Renal cortex interstitium (tissue), 11 donors: ENCODE measurements around the gene PLEKHB2. TPM values are rescaled to one million over a fixed set of nuclear protein-coding genes. Genes with fewer than 3 reads are reported as not detected.
"Not testable (repeated sequence)": the region's sequence is repeated elsewhere in the genome, so short reads cannot be mapped to it uniquely, and the experiment has no call there.

Experiments
- DNase-seq, 11 donors: peaks; one replicate each; pipeline ENCODE4 v3.0.0-alpha.2; 2013; ENCODE audit warnings: low read depth in 9 of 11, low spot score in 4 of 11; ENCODE audit errors: extremely low read depth in 1 of 11
- polyA plus RNA-seq, 3 donors: library from polyadenylated mRNA; unstranded; fragments of 120-200 nt; gene quantifications; one replicate each; pipeline ENCODE4 v1.2.1, GENCODE V29; 2013; ENCODE audit not compliant: insufficient read length in 3 of 3

Gene PLEKHB2
- polyA plus RNA-seq, 3 donors: 82.5 to 94.5 (median 89.5) TPM

GRCh38 chr2:131079931-131080330 is 25.2 kb upstream of the PLEKHB2 start:
- not testable (repeated sequence) for DNase-seq

DNA sequence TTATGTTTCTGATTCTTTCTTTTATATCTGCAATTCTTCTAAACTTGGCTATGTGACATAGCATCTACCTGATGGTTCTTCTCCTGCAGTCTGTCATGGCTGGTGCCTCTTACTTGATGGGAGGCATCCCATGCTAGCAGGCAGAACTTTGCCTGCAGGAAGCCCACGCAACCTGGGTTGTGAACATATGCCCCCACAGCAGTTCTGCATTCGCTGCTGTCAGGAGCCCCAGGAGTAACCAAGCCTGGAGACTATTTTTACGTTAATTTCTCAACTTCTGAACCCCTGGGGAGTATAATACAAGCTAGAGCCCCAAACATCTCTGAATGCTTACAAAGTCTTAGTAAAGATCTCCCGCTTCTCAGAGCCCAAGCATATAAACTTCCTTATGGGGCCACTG is 23.9 kb upstream of the PLEKHB2 start:
- DNase-seq: no peak

GRCh38 chr2:131085646-131086045 is 19.5 kb upstream of the PLEKHB2 start:
- no peak for DNase-seq

DNA sequence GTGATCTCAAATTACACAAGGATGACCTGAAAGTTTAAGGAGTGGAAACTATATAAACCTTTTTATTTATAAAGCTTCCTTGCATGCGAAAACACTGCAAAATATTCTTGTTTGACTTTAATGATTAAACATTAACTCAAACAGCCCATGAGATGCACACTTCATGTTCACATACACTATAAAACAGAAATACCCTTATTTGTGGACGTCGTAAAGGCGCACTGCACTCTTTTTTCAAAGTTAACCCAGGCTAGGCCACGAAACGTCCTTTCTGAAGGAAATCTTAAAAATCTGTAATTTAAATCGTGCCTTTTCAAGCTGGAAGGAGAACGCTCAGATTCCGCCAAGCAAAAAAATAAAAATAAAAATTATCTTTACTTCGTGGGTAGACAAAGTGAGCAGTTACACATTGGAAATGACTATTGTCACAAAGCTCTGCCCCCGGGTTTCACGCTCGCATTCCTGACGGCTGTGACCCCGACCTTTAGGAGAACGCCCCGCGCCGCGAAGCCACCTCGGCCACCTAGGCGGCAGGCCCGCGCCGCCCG is 12.6 kb upstream of the PLEKHB2 start:
- DNase-seq: no peak

GRCh38 chr2:131093006-131093695 is 12.0 kb upstream of the PLEKHB2 start, which contains the start of gene FAM168B:
Gene FAM168B (minus strand): TSS chr2:131093460. CDS start chr2:131082646, 10,814 bp downstream.
- DNase-seq: peak in 10 of 11 donors; percentile 82 to 93 (median 88)

- DNase-seq: peak in 2 of 11 donors; percentile 42 to 43
Measured at GRCh38 chr2:131093696-131094462, 11.3 kb upstream of the PLEKHB2 start.

DNA sequence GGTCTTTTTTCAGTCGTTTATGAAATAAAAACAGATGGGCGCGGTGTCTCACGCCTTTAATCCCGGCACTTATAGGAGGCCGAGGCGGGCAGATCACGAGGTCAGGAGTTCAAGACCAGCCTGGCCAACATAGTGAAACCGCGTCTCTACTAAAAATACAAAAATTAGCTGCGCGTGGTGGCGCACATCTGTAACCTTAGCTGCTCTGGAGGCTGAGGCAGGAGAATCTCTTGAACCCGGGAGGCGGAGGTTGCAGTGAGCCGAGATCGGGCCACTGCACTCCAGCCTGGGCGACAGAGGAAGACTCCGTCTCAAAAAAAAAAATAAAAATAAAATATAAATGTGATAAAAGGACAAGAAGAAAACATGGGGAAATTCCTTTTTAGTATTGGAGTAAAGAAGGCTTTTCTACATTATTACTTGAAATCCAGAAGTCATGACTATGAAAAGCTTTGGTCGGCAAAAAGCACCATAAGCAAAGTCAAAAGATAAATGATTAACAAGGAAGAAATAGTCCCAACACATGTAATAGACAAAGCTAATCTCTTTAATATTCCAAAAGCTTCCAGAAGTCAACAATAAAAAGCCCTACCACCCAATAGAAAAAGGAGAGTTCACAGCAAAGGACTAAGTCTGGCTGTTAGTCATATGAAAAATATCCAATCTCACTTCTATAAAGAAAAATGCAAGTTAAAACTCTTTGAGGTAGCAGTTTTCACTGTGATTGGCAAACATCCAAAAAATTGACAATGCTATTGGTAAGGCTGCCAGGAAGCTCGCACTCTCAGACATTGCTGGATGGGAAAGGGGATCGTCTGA is 10.5 kb upstream of the PLEKHB2 start:
- no peak for DNase-seq

DNA sequence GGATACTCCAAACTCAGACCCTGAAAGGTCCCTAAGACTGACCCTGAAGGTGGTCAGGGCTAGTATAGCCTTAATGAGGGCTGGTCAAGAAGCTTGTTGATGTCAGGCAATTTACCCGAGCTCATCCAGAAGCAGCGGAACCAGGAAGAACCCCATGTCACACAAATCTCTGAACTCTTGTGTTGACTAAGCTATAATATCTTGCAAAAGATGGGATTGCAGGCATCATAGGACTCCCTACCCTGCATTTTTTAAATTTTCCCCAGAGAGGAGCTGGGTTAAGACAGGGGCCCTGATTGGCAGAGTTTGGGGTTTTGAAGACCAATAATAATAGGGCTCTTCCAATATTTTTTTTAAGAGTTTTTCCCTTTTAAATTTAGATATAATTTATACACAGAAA is 2.0 kb upstream of the PLEKHB2 start:
- no peak for DNase-seq

GRCh38 chr2:131104487-131105155 is 515 bp upstream of the PLEKHB2 start:
- DNase-seq: peak in 2 of 11 donors; percentile 71 to 81

DNA sequence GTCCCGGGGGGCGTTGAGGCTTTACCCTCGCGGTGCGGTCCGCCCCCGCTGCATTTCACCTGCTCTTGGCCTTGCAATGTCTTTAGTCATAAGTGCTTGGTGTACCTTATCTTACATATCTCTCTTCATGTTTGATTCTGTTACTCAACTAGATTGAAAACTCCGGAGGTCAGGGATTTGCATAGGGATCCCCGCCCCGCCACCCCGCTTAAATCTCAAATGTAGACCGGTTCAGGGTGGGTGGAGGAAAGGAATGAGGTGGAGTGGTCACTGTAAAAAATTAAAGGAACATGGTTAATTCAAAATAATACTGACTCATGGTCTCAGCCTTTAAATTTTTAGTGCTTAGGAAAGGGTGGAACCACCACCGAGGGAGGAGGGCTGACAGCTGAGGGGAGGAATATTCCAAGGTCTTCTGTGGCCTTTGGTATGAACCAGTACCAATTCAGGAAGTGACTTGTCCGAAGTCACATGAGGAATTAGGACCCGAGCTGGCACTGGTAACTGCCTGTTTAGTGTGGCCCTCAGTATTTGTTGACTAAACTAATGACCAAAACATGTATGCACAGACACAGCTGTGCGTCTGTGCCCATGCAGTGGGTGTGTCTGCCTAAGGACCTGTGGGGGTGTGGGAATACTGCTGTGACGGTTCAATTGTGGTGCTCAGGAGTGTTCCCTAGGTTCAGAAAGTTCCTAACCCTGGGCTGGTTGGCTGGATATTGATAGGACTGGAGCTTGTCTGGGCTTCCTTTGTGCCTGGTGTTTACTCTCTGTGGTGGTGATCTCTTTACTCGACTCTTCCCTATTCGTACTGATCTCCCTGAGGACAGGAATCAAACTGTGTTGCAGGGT is 1.0 kb downstream of the PLEKHB2 start:
- peak in 2 of 11 donors; percentile 28 to 40 for DNase-seq

DNA sequence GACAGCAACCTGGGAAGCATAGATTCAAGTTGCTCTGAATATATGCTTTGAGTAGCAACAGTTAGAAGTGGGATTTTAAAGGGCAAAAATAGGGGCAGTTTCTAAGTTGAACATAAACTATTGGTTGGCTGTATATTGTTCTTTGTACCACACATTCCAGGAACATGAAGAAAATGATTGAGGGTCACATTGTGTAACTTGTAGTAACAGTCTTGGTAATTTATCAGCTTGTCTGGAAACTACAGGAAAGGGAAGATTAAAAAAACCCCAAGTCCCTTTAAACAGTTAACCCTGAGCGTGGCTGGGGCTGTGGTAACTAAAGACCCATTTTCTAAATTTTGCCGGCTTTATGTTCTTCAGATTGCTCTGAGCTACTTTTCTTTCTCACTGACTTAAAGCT is 7.4 kb downstream of the PLEKHB2 start:
- no peak for DNase-seq

DNA sequence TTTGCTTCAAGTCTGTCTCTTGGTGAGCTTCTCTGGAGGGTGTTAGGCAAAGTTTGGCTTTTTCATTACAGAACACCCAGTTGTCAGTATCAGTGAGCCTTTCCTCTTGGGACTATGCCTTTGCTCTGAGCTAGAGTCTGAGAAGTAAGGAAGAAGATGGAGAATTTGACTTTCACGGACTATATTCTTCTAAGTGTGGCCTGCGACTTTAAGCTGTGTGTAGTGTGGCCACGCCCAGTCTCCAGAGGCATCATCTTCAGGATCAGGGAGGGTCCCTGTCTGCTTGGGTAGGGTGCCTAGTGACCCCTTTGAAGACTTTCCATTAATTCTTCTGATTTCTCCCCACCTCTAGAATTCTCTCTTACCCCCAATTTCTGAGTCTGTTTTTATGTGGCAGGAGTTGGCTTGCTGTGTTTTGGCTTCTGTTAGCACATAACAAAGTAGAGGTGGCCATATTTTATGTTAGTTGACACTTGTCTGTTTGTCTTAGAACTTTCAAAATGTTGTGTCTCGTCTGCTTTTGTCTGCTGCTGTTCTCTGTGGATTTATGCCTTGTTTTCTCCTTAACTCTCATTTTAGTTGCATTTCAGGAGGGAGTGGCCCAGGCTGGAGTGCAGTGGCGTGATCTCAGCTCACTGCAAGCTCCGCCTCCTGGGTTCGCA is 8.6 kb downstream of the PLEKHB2 start:
- no peak for DNase-seq

DNA sequence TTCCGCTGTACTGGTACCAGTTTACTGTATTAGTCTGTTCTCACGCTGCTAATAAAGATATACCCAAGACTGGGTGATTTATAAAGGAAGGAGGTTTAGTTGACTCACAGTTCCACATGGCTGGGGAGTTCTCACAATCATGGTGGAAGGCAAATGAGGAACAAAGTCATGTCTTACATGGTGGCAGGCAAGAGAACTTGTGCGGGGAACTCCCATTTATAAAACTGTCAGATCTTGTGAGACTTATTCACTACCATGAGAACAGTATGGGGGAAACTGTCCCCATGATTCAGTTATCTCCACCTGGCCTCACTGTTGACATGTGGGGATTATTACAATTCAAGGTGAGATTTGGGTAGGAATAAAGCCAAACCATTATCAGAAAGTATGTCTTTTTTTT is 9.8 kb downstream of the PLEKHB2 start:
- not testable (repeated sequence) for DNase-seq

DNA sequence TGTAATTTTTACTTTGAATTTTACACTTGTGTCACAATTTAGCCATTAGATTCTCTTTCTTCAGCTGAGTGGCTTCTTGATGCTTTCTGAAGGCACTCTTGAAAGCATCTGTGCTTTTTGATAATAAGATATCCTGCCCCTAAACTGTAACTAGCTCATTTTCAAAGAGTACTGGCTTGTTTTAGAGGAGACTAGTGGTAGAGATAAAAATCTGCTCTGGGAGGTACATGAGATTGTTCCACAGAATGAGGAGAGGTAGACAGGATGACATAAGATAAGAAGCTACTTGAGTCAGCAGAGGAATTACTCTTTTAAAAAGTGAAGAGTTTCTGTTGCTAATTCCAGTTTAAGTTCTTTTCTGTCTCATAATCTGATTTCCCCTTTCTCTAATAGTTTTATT is 10.6 kb downstream of the PLEKHB2 start:
- DNase-seq: no peak

DNA sequence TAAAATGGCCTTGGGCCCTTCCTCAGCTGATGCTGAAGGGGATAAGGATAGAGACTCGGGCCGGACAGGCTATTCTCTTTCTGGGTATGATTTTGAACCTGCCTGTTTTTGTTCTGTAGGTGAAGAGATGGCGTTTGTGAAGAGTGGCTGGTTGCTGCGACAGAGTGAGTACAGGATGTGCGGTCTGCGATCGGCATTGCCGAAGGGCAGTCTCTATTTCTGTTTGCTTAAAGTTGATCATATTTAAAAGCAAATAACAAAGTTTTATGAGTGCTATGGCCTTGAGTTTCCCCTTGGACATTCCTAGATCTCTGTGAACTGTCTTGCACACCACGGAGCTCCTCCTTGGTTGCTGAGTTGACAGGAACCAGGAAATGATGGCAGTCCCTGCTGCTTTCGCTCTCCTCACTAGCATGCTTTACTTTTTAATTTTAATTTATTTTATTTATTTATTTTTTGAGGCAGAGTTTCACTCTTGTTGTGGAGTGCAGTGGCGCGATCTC is 15.7 kb downstream of the PLEKHB2 start:
- DNase-seq: no peak

DNA sequence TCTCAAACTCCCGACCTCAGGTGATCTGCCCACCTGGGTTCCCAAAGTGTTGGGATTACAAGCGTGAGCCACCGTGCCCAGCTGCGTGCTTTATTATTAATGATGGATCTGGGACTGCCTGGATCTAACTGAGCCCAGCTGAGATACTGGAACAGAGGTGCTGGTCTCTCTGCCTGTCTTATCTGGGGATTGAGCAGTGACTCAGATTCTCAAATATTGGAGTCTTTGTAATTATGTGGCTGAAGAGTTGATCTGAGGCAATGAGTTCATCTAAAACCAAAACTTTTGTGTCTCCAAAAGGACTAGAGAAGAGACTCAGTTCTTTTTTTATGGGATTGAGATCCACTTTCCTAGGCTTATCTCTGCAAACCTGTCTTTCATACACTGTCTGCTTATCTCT is 16.3 kb downstream of the PLEKHB2 start:
- no peak for DNase-seq

DNA sequence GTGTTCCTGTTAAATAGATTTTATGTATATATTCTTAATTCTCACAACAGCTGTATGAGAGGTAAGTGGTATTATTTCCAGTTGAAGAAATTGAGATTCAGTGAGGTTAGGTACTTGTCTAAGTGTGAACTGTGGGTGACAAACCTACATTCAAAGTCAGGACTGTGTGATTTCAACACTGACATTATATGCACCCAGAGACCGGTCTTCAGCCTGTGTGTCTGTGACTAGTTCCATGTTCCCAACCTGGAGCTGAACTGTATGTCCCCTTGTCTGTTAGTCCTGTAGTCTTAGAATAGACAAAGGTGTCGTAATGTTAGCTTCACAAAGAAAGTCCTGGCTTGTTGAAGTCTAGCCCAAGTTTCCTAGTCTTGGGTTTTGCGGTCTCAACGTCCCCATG is 17.4 kb downstream of the PLEKHB2 start:
- no peak for DNase-seq
